Stimulated activated CD8-positive, alpha-beta memory T cell treated with anti-CD3 and anti-CD28 coated beads, Interleukin-7, amount 100 ng/mL, for 1 hour (primary cell): ENCODE results near the gene DPT.

Experiments used
- DNase-seq, 2 donors: peaks; one replicate each; pipeline ENCODE4 v3.0.0-alpha.2; 2020; ENCODE audit warnings: low read depth in 2 of 2

DPT gene

GRCh38 chr1:168735974-168736373 is 7.0 kb upstream of the DPT start:
- DNase-seq = no peak

GRCh38 chr1:168734946-168735345 is 5.9 kb upstream of the DPT start:
- DNase-seq = no peak

- DNase-seq = no peak
Measured at GRCh38 chr1:168734271-168734670, 5.3 kb upstream of the DPT start.

- DNase-seq = no peak
Measured at GRCh38 chr1:168733241-168733640, 4.2 kb upstream of the DPT start.

- DNase-seq = no peak
Measured at GRCh38 chr1:168732736-168733135, 3.7 kb upstream of the DPT start.

GRCh38 chr1:168731244-168731953 is 2.4 kb upstream of the DPT start:
- no peak for DNase-seq

- no peak for DNase-seq
Measured at GRCh38 chr1:168729405-168729802, 398 bp upstream of the DPT start.

GRCh38 chr1:168726719-168727118 is 2.3 kb downstream of the DPT start:
- DNase-seq = no peak

- DNase-seq = no peak
Measured at GRCh38 chr1:168726281-168726680, 2.7 kb downstream of the DPT start.

- DNase-seq = no peak
Measured at GRCh38 chr1:168725831-168726230, 3.2 kb downstream of the DPT start.

GRCh38 chr1:168725060-168725459 is 3.9 kb downstream of the DPT start:
- no peak for DNase-seq

GRCh38 chr1:168723000-168723399 is 6.0 kb downstream of the DPT start:
- no peak for DNase-seq

GRCh38 chr1:168720839-168721238 is 8.2 kb downstream of the DPT start:
- no peak for DNase-seq

- DNase-seq = no peak
Measured at GRCh38 chr1:168719306-168720111, 9.5 kb downstream of the DPT start.

- no peak for DNase-seq
Measured at GRCh38 chr1:168717906-168718891, 10.8 kb downstream of the DPT start.

- no peak for DNase-seq
Measured at GRCh38 chr1:168714012-168714411, 15.0 kb downstream of the DPT start.

- DNase-seq = no peak
Measured at GRCh38 chr1:168709405-168710363, 19.3 kb downstream of the DPT start.

- DNase-seq = no peak
Measured at GRCh38 chr1:168708698-168709404, 20.2 kb downstream of the DPT start.

GRCh38 chr1:168706391-168706992 is 22.5 kb downstream of the DPT start:
- DNase-seq = no peak
